Esophagus (tissue), 2 donors: ENCODE measurements around the gene GNAO1. TPM values are rescaled to one million over a fixed set of nuclear protein-coding genes. Genes with fewer than 3 reads are reported as not detected.

Experiments used
- H3K27ac ChIP-seq, 2 donors: one replicate each; pipeline ENCODE4 v1.5.1; 2013; ENCODE audit warnings: low read depth in 2 of 2, mild to moderate bottlenecking in 2 of 2, inconsistent platforms in 1 of 2, low read length in 1 of 2, moderate library complexity in 1 of 2
- H3K27me3 ChIP-seq, 2 donors: one replicate each; pipeline ENCODE4 v1.6.1; 2013; ENCODE audit warnings: low read length in 2 of 2, control low read depth in 1 of 2, mild to moderate bottlenecking in 1 of 2; ENCODE audit not compliant: insufficient read depth in 2 of 2, control insufficient read depth in 1 of 2
- H3K36me3 ChIP-seq, 2 donors: one replicate each; pipeline ENCODE4 v1.6.1; 2013; ENCODE audit warnings: low read length in 1 of 2; ENCODE audit not compliant: control insufficient read depth in 2 of 2, insufficient read depth in 2 of 2
- H3K4me1 ChIP-seq, 2 donors: one replicate each; pipeline ENCODE4 v1.6.1; 2013; ENCODE audit warnings: low read length in 1 of 2; ENCODE audit not compliant: control insufficient read depth in 2 of 2, insufficient read depth in 2 of 2
- H3K4me3 ChIP-seq, 2 donors: one replicate each; pipeline ENCODE4 v1.5.1; 2013; ENCODE audit warnings: low read length in 2 of 2, mild to moderate bottlenecking in 2 of 2, low read depth in 1 of 2, moderate library complexity in 1 of 2
- H3K9me3 ChIP-seq, 2 donors: one replicate each; pipeline ENCODE4 v1.6.1; 2013; ENCODE audit warnings: mild to moderate bottlenecking in 2 of 2, low read depth in 1 of 2, low read length in 1 of 2, moderate library complexity in 1 of 2; ENCODE audit not compliant: control insufficient read depth in 2 of 2, insufficient read depth in 1 of 2
- WGBS, 2 donors: extraction: QIAGEN DNeasy Blood & Tissue Kit; methylation state at CpG; one replicate each; pipeline ENCODE4 v1.1.7; 2013; 5-methylcytosine and 5-hydroxymethylcytosine counted together
- polyA plus RNA-seq, 2 donors: library from polyadenylated mRNA; stranded (reverse); fragments of 200-250 nt; gene quantifications; one replicate each; pipeline ENCODE4 v1.2.3, GENCODE V29; 2013
- donor health status: healthy with polysubstance abuse.
- donor health status: Bipolar disorder and iron deficiency.

GNAO1 gene
- polyA plus RNA-seq, 2 donors, result 0.75 to 1.0 TPM

- H3K27me3 ChIP-seq, result no peaks in the 10 kb centered on the region
- H3K27ac ChIP-seq, result no peak overlapping the region
- H3K9me3 ChIP-seq, result no peaks in the 10 kb centered on the region
- peaks cover 0 to 3% of the 10 kb centered on the region in 2 donors for H3K4me1 ChIP-seq
- H3K4me3 ChIP-seq, result no peak overlapping the region
- 84 to 89% methylated on average over 7 of the region's 7 CpGs for WGBS, 2 donors
- no peaks in the 10 kb centered on the region for H3K36me3 ChIP-seq
Measured at GRCh38 chr16:56288019-56288418, 96.7 kb downstream of the GNAO1 start.

GRCh38 chr16:56289416-56289815, 98.1 kb downstream of the GNAO1 start:
- WGBS, 2 donors, result 88 to 91% methylated on average over 9 of the region's 9 CpGs
- H3K27ac ChIP-seq, result no peak overlapping the region
- H3K4me3 ChIP-seq, result no peak overlapping the region

GRCh38 chr16:56289862-56290261, 98.6 kb downstream of the GNAO1 start:
- WGBS, 2 donors, result 61 to 76% methylated on average over 4 of the region's 4 CpGs

More at GRCh38 chr16:56289416-56289815, 98.1 kb downstream of the GNAO1 start:
- Histone ChIP-seq H3K27me3 (no peaks in the 10 kb centered on the region), H3K36me3 (no peaks in the 10 kb centered on the region), H3K9me3 (no peaks in the 10 kb centered on the region), H3K4me1 (peaks cover 2 to 3% of the 10 kb centered on the region in 2 donors)

GRCh38 chr16:56294014-56294413, 102.7 kb downstream of the GNAO1 start:
- Histone ChIP-seq H3K36me3 (no peaks in the 10 kb centered on the region), H3K4me3 (no peak overlapping the region), H3K27ac (no peak overlapping the region), H3K9me3 (no peaks in the 10 kb centered on the region), H3K27me3 (no peaks in the 10 kb centered on the region), H3K4me1 (peaks cover under 1 to 2% of the 10 kb centered on the region in 2 donors)
- 96 to 97% methylated on average over 5 of the region's 5 CpGs for WGBS, 2 donors

More at GRCh38 chr16:56289862-56290261, 98.6 kb downstream of the GNAO1 start:
- H3K27me3 ChIP-seq, result no peaks in the 10 kb centered on the region
- H3K27ac ChIP-seq, result no peak overlapping the region
- H3K36me3 ChIP-seq, result no peaks in the 10 kb centered on the region
- peaks cover 2 to 3% of the 10 kb centered on the region in 2 donors for H3K4me1 ChIP-seq
- H3K9me3 ChIP-seq, result no peaks in the 10 kb centered on the region
- H3K4me3 ChIP-seq, result no peak overlapping the region

DNA sequence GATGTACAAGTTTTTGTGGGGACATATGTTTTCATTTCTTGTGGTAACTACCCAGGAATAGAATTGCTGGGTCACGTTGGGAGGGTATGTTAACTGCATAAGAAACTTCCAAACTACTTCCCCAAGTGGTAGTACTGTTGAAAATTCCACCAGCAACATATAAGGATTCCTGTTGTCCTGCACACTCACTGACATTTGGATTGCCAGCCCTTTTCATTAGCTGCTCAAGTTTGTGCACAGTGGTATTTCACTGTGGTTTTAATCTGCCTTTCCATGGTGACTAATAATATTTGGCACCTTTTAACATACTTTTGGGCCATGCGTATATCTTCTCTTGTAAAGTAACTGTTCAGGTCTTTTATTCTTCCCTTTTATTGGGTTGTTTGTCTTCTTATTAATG, 103.3 kb downstream of the GNAO1 start:
- Histone ChIP-seq H3K27ac (no peak overlapping the region), H3K4me1 (peaks cover 2 to 3% of the 10 kb centered on the region in 2 donors), H3K27me3 (no peaks in the 10 kb centered on the region), H3K36me3 (no peaks in the 10 kb centered on the region), H3K4me3 (no peak overlapping the region), H3K9me3 (no peaks in the 10 kb centered on the region)
- WGBS, 2 donors, result 35 to 39% methylated on average over 2 of the region's 2 CpGs

DNA sequence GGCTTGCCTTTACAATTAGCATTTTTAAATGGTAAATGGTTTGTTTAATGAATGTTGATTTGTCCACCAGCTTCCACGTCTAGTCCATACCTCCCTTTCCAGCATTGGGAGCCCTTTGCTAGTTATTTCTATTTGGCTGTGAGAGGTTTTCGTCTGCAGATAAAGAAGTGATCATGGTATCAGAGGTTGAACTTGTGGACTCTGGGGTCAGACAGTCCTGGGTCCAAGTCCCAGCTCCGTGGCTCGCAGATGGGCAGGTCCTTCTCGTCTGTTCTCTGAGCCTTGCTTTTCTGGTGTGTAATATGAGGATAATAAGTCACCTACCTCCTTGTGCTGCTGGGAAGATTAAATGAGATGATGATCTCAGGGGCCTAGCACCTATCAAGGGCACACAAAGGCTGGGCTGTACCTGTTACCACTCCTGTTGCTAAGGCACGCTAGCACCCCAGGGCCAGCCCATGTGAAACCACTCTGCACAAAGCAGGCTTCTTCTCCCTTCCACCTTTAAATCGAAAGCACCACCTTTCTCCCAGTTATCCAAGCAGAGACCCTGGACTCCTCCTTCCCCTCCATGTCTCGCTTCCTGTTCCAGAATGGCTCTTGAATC, 103.9 kb downstream of the GNAO1 start:
- Histone ChIP-seq H3K36me3 (no peaks in the 10 kb centered on the region), H3K27me3 (no peaks in the 10 kb centered on the region), H3K27ac (no peak overlapping the region), H3K4me3 (no peak overlapping the region), H3K9me3 (no peaks in the 10 kb centered on the region), H3K4me1 (peaks cover 2 to 3% of the 10 kb centered on the region in 2 donors)
- WGBS, 2 donors, result 72 to 85% methylated on average over 8 of the region's 8 CpGs

DNA sequence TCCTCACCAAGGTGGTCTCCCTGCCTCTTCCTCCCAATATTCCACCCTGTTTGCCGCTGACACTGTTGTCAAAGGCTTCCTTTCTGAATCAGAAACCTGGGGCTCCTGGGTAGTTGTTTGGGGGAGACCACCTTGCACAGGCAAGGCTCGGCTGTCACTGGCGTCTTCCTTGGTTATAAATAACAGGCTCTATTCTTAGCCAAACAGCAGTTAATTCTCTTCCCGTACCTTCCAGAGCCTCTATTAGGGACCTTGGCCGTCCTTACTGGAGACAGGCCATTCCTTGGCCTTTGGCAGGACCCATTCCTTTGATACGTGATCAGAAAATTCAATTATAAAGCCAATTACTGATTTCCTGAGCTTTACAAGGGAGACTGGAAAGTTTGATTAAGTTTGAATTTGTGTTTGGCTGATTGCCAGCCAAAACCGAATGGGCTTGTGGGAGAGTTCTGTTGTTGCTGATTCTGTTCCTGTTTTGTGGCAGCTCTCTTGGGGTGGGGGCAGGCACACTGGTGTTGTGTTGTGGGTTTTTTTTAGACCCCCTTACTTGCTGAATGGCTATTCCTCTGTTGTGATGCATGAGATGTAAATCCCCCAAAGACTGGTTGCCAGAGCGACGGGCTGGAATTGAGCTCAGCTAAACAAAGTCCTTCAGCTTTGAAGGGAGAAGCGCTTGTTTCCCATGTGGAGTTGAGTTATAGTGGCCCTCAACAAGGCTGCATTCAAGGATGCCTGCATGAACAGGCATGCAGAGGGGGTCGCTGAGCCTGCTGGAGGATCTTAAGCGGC, 104.6 kb downstream of the GNAO1 start:
- Histone ChIP-seq H3K9me3 (no peaks in the 10 kb centered on the region), H3K4me3 (no peak overlapping the region), H3K4me1 (peaks cover 2 to 3% of the 10 kb centered on the region in 2 donors), H3K27me3 (no peaks in the 10 kb centered on the region), H3K27ac (no peak overlapping the region), H3K36me3 (no peaks in the 10 kb centered on the region)
- WGBS, 2 donors, result 61 to 67% methylated on average over 12 of the region's 12 CpGs

DNA sequence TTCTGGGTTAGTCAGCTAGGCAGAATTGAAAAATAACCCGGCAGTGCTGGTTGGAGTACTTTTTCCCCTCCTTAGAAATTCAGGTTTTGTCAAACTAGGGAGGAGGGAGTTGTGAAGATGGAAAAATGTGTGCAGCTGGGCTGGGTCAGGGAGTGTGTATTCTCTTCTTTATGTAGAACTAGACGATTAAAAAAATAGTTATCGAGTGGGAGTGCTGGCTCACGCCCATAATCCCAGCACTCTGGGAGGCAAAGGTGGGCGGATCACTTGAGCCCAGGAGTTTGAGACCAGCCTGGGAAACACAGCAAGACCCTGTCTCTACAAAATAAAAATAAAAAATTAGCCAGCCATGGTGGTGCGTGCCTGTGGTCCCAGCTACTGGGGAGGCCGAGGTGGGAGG, 106.4 kb downstream of the GNAO1 start:
- Histone ChIP-seq H3K36me3 (no peaks in the 10 kb centered on the region), H3K4me1 (peaks cover 3 to 8% of the 10 kb centered on the region in 2 donors), H3K4me3 (no peak overlapping the region), H3K27me3 (no peaks in the 10 kb centered on the region), H3K9me3 (no peaks in the 10 kb centered on the region), H3K27ac (no peak overlapping the region)
- 81 to 82% methylated on average over 7 of the region's 7 CpGs for WGBS, 2 donors

- H3K4me3 ChIP-seq, result no peak overlapping the region
- 82 to 89% methylated on average over 8 of the region's 8 CpGs for WGBS, 2 donors
- no peaks in the 10 kb centered on the region for H3K27me3 ChIP-seq
- H3K36me3 ChIP-seq, result no peaks in the 10 kb centered on the region
- no peak overlapping the region for H3K27ac ChIP-seq
- peaks cover 3 to 8% of the 10 kb centered on the region in 2 donors for H3K4me1 ChIP-seq
- no peaks in the 10 kb centered on the region for H3K9me3 ChIP-seq
Measured at GRCh38 chr16:56298116-56298515, 106.8 kb downstream of the GNAO1 start.
